ENCODE data around the gene NKTR.

DNA sequence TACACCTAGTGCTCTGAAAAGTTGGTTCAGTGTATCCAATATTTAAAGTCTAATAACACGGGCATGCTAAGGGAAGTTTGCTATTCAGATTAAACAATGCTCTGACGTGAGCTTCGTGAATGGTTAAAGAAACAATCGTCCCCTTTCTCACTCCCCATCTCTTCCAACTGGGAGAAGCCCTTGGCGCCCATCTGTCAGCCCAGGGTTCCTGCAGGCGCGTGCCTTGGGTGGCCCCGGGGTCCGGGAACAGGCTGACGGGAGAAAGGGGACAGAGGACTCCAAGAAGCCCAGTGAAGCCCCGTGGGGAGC, 19.1 kb upstream of the NKTR start:
- TF ChIP-seq, protein P1, sequence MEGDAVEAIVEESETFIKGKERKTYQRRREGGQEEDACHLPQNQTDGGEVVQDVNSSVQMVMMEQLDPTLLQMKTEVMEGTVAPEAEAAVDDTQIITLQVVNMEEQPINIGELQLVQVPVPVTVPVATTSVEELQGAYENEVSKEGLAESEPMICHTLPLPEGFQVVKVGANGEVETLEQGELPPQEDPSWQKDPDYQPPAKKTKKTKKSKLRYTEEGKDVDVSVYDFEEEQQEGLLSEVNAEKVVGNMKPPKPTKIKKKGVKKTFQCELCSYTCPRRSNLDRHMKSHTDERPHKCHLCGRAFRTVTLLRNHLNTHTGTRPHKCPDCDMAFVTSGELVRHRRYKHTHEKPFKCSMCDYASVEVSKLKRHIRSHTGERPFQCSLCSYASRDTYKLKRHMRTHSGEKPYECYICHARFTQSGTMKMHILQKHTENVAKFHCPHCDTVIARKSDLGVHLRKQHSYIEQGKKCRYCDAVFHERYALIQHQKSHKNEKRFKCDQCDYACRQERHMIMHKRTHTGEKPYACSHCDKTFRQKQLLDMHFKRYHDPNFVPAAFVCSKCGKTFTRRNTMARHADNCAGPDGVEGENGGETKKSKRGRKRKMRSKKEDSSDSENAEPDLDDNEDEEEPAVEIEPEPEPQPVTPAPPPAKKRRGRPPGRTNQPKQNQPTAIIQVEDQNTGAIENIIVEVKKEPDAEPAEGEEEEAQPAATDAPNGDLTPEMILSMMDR (IDR thresholded peaks at IDR 0.05) = no peak
- TF ChIP-seq POLR2A (IDR thresholded peaks at IDR 0.05) = no peak

Data from right lobe of liver (tissue), 4 donors.